NCI-H226 (cell line): Measurements from ENCODE around the gene PLGRKT.
"Not testable (repeated sequence)": the region's sequence is repeated elsewhere in the genome, so short reads cannot be mapped to it uniquely, and the experiment has no call there.

Experiments
- DNase-seq: peaks from one replicate; pipeline ENCODE4 v3.0.0-alpha.2; 2015

PLGRKT gene

DNA sequence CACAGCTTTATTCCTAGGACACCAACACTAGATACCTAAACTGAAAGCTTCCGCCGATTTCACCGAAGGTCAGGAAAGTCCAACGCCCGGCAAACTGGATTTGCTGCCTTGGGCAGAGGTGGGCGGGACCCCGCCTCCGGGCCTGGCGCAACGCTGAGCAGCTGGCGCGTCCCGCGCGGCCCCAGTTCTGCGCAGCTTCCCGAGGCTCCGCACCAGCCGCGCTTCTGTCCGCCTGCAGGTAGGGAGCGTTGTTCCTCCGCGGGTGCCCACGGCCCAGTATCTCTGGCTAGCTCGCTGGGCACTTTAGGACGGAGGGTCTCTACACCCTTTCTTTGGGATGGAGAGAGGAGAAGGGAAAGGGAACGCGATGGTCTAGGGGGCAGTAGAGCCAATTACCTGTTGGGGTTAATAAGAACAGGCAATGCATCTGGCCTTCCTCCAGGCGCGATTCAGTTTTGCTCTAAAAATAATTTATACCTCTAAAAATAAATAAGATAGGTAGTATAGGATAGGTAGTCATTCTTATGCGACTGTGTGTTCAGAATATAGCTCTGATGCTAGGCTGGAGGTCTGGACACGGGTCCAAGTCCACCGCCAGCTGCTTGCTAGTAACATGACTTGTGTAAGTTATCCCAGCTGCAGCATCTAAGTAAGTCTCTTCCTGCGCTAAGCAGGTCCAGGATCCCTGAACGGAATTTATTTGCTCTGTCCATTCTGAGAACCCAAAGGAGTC lies 12.8 kb upstream of the PLGRKT start, which contains the start of gene CD274:
Gene CD274, plus strand, starts transcription at position 184 of the 733 bp plus-strand sequence. CDS start 5,572 bp downstream, outside the sequence.
- DNase-seq = peak; percentile 95

DNA sequence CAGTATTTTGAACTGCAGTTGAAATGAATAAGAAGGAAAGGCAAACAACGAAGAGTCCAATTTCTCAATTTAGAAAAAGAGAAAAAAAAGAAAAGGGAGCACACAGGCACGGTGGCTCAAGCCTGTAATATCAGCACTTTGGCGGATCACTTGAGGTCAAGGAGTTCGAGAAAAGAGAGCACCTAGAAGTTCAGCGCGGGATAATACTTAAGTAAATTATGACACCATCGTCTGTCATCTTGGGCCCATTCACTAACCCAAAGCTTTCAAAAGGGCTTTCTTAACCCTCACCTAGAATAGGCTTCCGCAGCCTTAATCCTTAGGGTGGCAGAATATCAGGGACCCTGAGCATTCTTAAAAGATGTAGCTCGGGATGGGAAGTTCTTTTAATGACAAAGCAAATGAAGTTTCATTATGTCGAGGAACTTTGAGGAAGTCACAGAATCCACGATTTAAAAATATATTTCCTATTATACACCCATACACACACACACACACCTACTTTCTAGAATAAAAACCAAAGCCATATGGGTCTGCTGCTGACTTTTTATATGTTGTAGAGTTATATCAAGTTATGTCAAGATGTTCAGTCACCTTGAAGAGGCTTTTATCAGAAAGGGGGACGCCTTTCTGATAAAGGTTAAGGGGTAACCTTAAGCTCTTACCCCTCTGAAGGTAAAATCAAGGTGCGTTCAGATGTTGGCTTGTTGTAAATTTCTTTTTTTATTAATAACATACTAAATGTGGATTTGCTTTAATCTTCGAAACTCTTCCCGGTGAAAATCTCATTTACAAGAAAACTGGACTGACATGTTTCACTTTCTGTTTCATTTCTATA lies 12.0 kb upstream of the PLGRKT start:
- DNase-seq = no peak

DNA sequence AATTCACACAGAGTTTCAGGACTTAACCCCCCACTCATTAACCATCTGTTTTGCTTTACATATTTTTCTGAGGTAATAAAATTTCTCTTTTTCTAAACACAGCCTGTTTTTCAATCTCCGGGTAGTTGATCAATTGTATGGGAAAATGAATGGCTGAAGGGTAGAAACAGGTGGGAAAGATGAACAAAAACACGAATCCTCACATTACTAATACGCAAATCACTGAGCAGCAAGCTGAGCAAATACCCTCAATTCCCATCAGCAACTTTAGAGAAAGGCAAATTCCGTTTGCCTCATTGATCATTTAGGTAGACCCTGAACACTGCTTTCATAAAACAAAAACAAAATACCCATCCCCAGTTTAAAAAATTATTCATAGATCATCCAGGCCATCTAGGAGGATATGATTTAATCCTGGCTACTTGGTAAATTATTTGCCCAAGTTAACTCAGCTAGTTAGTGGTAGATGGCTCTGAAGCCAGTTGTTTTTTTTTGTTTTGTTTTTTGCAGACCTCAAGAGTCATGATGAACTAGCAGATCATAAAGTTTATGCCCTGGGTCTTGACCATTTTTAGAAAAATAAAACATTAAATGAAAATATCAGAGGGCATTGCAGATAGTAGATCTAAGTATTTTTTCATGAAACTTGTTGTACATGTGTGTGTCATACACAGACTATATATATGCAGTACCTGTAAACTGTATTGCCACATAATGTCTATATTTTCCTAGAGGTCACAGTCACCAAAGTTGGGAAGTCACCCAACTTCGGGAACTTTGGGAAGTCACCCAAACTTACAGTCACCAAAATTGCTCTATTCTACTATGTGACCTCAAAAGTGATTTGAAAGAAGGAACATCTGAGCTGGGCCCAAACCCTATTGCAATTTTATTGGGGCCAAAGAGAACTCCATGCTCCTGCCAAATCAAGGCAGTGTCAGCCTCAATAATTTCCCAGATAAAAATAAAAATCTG lies 11.0 kb upstream of the PLGRKT start:
- DNase-seq = no peak

DNA sequence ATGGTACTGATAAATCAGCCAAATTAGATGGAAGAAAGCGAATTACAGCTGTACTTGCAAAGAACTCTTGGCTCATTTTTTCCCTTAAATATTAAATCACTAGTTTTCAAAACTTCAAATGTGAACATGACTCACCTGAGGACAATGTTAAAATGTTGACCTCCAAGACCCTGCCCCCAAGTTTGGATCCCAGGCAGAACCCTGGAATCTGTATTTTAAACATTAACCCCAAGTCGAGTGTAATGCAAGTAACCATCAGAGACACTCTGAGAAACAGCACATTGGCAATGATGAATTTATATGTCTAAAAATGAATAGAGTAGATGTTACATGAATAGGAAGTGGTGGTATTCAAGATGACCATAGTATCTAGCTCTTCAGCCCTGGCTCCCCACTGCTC lies 10.3 kb upstream of the PLGRKT start:
- DNase-seq = no peak

DNA sequence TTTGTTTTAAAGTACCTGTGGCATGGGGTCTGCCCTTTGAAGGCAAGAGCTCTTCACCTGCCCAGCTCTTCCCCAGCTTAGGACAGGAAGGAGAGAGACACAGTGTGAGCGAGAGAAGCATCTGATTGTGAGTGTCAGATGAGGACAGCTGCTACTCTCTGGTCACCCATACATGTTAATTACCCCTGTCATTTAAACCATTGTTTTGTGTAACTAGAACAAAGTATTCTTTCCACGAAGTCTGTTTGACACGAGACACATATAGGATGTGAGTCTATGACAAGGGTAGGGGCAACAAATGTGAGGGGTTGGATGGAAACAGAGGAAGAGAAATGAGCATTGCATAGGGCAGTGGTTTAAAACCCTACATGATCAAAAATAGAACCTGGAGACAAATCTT lies 9.6 kb upstream of the PLGRKT start:
- DNase-seq = no peak

DNA sequence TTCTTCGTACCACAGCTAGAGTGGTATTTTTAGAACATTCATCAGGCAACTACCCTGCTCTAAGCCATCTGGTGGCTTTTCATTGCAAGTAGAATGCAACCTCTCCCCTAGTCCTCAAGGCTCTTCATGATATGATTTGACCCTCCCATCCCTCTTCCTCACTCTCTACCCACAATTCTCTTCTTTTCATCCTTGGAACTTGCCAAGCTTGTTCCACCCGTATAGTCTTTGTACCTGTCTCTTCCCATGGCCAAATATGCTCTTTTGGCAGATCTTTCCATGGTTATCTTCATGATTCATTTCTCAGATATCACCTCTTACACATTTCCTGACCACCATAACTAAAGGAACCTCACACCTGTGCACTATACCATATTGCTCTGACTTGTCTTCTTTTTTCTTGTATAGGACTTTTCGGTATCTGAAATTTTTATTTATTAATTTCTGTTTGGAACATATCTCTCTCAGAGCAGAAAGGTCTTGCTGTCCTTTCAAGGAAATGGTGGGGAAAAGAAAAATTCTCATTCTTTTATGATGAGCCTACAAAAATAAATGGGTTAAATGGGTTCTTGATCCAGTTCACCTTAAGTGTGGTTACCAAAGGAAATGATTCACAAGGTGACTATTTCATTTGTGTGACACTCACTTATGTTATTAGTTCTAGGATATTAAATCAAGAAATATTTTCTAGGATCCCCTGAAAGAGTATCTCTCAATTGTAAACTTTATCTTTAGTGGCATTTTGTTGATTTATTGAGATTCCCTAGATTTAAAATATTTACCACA lies 8.9 kb upstream of the PLGRKT start:
- DNase-seq = peak; percentile 77

DNA sequence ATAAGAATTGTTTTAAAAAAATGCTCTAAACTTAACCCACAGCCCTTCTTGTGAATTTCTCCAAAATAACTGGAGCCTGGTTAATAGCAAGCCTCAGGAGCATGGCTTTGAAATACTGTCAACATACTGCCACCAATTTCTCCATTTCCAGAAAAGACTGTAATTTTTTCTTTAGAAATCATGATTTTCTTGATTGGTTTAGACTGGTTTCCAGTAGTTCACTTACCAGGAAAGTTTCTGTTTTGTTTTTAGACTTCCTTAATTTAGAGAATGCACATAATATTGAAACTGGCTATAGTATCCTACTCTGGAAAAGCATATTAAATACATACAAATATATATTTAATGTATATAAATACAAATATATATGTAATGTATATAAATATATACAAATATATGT lies 8.2 kb upstream of the PLGRKT start:
- no peak for DNase-seq

DNA sequence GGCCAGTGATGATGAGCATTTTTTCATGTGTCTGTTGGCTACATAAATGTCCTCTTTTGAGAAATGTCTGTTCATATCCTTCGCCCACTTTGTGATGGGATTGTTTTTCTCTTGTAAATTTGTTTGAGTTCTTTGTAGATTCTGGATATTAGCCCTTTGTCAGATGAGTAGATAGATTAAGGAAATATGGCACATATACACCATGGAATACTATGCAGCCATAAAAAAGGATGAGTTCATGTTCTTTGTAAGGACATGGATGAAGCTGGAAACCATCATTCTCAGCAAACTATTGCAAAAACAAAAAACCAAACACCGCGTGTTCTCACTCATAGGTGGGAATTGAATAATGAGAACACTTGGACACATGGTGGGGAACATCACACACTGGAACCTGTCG lies 7.4 kb upstream of the PLGRKT start:
- DNase-seq = not testable (repeated sequence)

DNA sequence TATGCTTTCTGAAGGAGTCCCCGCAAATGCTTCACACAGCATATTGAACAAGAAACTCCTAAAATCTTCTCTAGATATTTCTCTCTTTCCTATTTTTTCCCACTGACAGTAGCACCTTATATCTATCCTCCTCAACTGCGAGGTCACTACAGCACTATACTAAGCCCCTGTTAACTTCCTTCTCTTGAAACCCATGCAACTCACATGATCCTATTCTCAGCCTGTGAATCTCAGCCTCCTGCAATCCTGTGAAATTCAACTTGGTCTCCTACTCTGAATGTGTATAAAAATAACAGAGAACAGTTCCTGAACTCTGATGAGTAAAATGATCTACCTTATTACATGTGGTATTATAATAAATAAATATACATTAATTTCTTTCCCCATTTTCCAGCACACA lies 6.1 kb upstream of the PLGRKT start:
- DNase-seq = no peak

DNA sequence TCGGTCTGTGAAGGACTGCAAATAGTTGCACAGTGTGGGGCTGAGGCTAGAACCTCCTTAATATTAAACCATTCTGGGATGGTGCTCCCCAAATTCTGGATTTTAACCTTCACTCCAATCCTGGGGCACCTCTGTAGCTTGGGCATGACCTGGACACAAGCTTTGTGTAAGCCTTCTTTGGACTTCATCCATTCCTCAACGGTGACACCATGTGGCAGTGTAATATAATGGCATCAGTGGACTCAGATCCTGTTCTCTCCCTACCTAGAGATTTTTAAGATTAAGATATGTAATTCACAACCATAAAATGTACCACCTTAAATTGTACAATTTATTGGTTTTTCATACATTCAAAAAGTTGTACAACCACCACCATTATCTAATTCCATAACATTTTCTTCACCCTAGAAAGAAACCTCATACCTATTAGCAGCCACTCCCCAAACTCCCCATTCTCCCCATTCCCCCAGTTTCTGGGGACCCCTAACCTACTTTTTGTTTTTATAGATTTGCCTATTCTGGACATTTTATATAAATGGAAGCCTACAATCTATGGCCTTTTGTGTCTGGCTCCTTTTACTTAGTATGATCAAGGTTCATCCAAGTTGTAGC lies 4.8 kb upstream of the PLGRKT start:
- peak; percentile 25 for DNase-seq

DNA sequence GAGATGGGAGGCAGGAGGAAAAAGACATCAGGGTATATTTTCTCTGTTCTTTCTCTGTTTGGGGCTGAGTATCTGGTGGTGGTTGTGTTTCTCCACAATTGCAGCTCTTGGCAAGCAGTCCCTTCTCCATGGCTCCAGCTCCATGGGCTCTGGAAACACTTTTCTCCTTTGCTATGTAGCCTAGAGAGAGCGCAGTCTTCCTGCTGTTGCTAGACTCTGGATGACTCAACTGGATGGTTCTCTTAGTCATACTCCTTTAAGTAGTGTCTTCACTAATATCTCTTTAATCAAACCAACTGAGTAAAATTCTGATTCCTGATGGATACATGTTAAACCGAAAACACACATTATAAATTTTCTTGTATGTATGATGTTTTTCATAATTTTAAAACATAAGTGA lies 3.3 kb upstream of the PLGRKT start:
- DNase-seq = peak; percentile 66

DNA sequence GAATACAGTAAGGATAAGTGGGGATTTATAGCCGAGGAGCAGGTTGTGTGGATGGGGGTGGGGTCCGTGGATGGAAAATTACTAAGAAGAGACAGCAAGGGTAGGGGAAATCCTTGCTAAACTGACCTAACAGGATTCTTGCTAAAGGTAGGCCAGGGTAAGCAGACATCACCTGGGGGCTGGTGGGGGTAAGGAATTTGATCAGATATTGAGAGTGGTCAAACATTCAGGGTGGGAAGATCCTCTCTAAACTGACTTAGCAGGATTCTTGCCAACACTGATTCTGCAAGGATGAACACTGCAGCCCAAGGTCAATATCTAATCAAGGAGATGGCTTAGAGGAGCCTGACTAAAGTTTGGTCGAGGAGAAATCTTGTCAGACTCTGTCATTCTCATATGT lies 2.7 kb upstream of the PLGRKT start:
- no peak for DNase-seq

DNA sequence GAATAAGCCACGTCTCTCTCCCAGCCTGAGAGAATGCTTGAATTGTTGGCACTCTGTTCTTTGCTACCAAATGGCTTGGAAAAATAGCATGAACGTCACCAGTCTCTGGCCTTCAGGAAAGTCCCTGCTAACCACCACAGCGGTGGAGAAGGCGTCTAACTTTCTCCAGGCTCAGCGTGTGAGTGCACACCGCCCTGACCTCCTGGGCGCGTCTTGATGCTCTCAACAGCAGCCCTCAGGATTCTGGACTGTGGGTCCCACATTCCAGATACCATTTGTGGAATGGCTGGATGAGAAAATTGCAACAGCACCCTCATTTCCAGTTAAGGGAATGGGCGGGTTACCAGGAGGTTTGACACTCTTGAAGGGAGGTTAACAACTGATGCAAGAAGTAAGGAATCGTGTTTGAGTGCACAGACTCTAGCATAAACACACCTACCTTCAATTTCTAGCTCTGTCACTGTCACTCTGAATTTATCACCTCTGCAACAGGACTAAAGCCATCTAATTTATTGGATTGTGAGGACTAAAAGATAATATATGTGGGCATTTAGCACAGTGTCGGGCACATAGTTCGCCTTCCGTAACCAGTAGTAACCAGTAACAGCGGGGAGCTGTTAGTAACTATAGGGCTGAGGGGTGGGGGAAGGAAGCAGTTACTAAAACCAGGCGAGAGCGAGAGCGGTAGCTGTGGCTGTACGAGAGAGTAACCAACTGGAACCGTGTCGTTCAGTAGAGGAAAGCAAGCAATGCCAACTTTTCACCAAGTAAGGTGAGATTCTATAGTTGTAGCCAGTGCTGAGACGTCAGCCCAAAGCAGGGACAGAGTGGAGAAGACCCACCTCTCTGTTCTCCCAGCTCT lies 807 bp upstream of the PLGRKT start:
- peak; percentile 51 for DNase-seq

DNA sequence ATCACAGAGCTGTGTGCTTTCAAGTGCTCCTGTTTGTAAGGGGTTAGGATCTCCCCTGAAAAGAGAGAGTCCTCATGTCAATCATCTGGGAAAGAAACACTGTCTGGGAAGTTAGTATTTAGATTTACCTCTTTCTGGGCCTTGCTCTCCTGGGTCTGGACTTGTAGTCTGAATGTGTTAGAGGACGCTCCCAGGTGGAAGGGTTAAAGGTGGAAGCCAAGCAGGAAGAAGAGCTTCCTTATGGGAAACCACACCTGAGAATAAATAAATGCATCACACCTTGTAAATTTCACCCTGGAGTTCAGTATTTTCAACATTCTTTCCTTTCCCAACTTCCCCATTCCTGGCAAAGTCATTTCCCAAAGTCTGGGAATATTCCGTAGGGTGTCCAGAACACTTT lies 1.3 kb downstream of the PLGRKT start:
- DNase-seq = no peak

DNA sequence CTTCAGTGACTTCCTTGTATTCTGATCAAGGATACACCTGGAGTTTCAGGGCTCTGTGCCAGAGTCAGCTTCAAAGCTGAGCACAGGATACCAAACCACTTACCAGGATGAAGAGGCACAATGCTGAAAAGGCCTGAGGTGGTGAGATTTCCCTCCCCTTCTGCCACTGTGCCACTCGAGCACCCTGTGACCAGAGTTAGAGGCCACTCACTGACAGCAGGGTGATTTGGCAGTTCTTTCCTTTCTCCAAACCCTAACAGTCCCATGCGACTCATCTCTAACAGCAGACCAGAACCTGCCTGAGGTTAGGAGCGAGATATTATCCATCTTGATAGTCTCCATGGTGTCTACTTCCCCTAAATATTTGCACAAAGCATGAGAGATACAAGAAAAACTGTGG lies 1.8 kb downstream of the PLGRKT start:
- DNase-seq = no peak

DNA sequence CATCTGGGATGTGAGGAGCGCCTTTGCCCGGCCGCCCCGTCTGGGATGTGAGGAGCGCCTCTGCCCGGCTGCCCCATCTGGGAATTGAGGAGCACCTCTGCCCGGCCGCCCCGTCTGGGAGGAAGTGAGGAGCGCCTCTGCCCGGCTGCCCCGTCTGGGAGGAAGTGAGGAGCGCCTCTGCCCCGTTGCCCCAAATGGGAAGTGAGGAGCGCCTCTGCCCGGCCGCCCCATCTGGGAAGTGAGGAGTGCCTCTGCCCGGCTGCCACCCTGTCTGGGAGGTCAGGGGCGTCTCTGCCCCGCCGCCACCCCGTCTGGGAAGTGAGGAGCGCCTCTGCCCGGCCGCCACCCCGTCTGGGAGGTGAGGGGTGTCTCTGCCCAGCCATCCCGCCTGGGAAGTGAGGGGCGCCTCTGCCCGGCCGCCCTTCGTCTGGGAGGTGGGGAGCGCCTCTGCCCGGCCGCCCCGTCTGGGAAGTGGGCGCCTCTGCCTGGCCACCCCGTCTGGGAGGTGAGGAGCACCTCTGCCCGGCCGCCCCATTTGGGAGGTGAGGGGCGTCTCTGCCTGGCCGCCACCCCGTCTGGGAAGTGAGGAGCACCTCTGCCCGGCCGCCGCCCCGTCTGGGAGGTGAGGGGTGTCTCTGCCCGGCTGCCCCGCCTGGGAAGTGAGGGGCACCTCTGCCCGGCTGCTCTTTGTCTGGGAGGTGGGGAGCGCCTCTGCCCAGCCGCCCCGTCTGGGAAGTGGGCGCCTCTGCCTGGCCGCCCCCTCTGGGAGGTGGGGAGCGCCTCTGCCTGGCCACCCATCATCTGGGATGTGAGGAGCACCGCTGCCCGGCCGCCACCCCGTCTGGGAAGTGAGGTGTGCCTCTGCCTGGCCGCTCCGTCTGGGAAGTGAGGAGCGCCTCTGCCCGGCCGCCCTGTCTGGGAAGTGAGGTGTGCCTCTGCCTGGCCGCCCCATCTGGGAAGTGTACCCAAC lies 3.6 kb downstream of the PLGRKT start:
- not testable (repeated sequence) for DNase-seq

DNA sequence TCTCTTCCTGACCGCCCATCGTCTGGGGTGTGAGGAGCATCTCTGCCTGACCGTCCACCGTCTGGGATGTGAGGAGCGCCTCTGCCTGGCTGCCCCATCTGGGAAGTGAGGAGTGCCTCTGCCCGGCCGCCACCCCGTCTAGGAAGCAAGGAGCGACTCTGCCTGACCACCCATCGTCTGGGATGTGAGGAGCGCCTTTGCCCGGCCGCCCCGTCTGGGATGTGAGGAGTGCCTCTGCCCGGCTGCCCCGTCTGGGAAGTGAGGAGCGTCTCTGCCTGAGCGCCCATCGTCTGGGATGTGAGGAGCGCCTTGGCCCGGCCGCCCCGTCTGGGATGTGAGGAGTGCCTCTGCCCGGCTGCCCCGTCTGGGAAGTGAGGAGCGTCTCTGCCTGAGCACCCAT lies 4.4 kb downstream of the PLGRKT start:
- DNase-seq = not testable (repeated sequence)

DNA sequence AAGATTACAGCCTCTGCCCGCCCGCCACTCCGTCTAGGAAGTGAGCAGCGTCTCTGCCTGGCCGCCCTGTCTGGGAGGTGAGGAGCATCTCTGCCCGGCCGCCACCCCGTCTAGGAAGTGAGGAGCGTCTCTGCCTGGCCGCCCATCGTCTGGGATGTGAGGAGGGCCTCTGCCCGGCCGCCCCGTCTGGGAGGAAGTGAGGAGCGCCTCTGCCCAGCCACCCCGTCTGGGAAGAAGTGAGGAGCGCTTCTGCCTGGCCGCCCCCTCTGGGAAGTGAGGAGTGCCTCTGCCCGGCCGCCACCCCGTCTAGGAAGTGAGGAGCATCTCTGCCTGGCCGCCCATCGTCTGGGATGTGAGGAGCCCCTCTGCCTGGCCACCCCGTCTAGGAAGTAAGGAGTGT lies 4.8 kb downstream of the PLGRKT start:
- DNase-seq = not testable (repeated sequence)

DNA sequence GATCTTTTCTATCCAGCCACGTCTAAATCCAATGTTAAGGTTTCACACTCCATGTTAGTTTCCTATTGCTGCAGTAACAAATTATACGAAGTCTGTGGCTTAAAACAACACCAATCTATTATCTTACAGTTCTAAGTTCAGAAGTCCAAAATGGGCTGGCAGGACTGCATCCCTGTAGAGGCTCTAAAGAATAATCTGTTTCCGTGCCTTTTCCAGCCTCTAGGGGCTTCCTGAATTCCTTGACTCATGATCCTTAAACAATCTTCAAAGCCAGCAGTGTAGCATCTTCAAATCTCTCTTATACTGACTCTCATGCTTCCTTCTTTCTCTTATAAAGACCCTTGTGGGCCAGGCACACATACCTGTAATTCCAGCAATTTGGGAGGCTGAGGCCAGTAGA lies 6.8 kb downstream of the PLGRKT start:
- DNase-seq = no peak
